Suppressor macrophage treated with lipopolysaccharide for 4 hours (primary cell): ENCODE data around the gene YBEY.
A peak's percentile ranks its signal among the peaks of the same experiment; 100 is the strongest.

Experiments used
- DNase-seq: peaks from one replicate; pipeline ENCODE4 v3.0.0-alpha.2; 2020

Gene YBEY

DNA sequence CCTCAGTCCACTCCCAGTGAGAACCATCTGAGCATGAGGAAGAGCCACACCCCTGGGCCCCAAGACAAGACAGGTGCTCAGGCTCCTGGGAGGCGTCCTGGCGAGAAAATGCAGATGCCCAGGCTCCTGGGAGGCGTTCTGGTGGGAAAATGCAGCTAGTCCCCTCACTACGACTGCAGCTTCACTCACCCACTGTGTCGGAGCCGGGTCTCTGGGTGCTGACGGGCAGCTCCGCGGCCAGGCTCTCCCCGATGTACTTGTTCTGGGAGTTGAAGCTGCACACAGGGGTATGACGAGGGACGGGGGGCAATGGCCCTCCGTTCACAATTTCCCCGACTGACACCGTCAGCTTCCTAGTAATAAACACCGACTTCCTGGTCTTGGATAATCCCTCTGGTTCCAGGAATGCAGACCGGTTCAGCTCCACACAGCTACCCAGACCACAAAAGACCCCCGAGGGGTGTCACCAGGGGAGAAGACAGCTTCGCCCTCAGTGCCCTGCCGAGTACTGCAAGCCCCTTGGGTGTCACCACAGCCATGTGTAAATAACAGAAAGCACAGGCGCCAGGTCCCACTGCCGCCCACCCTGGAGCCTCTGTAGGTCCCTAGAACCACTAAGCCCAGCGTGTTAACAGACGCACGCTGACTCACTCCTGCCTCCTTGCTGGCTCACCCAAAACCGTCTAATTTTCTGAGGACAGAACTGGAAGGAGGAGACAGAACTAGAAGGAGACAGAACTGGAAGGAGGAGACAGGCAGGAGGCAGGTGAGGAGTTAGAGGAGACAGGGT, 20.2 kb upstream of the YBEY start:
- DNase-seq, result no peak

DNA sequence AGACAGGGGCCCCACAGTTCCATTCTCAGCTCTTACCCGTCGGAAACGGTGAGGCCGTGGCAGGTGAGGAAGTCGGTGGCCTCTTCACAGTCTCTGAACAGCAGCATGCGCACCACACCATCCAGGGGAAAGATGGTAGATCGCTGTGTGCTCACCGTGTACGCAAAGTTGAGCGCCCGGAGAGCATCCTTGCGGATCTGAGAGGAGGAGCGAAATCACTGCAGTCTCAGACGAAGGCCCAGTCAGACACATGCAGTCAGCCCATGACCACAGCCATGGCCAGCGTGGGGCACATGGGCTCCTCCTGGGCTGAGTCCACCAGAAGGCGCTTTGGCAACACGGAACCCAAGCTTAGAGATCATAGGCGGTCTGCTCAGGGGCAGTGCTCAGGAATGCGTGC, 19.2 kb upstream of the YBEY start:
- DNase-seq, result no peak

DNA sequence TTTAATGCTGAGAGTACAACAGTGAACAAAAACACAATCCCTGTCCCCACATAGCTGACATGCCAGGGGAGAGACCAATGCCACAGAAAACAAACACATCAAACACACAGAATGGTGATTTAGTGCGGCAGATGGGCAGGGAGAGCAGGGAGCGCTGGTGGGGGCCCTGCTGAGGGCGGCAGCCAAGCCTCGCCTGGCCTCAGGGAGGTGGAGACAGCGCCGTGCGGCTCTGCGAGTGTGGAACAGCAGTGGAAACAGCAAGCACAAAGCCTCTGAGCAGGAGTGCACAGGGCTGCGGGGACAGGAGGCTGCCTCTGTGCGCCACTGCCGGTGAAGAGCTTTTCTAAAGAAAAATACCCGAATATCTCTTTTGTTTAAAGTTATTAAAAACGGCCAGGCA, 17.8 kb upstream of the YBEY start:
- no peak for DNase-seq

DNA sequence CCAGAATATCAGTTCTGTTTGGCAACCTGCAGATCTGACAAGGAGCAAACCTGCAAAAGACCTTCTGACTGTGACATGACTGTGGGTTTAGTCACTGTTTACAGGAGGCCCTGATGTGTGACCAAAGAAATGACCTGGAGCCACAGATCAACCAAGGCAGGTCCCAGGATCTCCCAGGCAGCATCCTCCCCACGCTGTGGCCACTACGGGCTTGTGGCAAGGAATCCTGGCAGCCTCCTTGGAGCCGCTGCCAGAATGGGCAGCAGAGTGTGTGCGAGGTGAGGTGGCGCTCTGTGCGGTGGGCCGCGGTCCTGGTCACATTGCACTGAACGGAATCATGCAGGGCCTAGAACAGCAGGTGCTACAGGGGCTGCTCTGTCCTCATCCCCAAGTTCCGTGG, 16.7 kb upstream of the YBEY start:
- no peak for DNase-seq

DNA sequence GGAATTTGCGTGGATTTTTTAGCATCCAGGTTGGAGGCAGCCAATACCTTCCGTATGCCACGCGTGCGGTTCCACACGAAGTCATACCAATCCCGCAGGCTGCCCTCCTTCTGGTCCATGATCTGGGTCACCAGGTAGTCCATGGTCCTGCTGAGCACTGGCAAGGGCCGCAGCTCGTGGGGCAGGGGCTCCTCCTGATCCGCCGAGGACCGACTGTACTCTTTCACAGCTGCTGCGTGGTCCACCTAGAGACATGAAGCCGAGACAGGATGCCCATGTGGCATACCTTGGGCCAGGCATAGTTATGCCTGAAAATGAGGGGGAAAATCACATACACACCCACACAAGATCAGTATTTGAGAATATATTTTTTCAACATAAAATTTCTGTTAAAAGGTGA, 12.8 kb upstream of the YBEY start:
- DNase-seq, result no peak

DNA sequence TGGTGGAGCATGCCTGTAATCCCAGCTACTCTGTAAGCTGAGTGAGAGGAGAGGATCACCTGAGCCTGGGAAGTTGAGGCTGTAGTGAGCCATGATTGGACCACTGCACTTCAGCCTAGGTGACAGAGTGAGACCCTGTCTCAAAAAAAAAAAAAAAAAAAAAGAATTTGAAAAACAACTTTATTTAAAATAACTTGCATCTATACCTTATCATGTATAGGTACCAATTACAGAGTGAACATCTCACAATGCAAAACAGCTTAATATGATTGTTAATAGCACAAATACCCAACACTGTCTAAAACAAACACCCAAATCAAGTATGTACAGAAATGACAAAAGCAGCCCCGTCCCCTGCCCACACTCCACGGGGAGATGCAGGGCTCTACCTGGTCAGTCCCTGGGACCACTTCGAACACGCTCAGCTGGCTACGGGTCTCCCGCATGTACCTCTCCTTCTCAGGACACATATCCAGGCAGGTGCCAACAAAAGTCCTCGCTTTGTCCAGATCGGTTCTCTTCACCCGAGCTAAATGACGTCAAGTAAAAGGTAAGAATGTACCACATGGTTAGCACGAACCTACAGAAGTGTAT, 11.2 kb upstream of the YBEY start:
- no peak for DNase-seq

DNA sequence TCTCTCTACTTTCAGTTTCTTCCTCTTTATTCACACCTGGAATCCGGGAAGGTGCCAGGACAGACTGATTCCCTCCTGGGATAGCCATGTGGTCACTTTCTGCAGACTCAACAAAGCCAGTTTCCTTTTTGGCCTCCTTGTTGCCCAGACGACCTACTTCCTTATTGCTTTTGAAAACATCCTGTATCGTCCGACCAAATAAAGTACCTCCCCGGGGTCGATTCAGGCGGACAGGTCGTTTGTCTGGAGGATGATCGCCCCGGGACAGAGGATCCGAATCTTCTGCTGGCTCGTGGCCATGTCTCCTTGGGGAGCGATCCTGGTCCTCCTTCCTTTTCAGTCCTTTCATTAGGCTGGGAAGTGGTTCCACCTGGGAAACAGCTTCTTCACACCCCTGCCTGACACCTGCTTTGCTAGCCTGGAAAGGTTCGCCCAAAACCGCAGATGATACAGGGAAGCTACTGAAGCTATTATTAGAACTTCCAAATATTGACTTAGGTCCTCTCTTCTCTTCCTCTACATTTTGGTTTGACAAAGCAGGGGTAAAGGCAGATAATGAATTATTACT, 2.0 kb upstream of the YBEY start:
- DNase-seq, result peak; percentile 31

DNA sequence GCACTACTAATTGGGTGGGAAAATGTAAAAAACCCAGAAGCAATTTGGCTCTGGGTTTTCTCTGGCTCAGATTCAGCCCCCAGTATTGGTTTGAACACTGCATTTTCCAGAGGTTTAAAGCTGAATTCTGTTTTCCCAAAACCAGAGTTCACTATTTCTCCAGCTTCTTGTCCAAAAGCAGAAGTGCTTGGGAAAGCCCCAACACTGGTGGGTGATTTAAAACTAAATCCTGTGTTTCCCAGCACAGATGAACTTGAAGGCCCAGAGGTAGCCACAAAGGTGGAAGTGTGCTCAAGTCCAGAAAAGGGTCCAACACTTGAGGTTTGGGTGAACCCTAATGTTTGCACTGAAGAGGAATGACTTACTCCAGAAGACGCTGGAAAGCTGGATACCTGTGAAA, 1.4 kb upstream of the YBEY start:
- peak; percentile 55 for DNase-seq

DNA sequence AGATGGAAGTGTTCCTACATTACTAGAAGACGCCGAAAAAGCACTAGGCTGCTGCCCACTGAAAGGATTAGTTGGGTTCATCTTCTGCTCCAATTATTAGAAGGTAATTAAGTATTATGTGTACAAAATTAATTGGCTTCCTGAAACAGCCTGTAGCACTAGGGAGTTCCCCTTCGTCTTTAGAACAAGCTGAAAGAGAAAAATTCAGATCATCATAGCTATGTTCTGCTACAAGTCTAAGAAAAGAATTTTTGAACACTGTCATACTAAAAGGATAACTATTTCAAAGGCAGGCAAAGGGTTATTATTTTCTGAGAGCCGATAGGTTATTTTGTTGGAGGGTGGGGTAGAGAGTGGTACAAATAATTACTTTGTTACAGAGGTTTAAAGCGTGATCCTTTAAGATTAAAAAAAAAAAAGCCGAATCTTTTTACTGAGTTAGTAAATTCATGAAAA, 908 bp upstream of the YBEY start, which contains the start of gene MCM3AP:
MCM3AP (minus strand) TSS at position 406 of the 456 bp plus-strand sequence; CDS start at position 81, 325 bp downstream.
- DNase-seq, result no peak

DNA sequence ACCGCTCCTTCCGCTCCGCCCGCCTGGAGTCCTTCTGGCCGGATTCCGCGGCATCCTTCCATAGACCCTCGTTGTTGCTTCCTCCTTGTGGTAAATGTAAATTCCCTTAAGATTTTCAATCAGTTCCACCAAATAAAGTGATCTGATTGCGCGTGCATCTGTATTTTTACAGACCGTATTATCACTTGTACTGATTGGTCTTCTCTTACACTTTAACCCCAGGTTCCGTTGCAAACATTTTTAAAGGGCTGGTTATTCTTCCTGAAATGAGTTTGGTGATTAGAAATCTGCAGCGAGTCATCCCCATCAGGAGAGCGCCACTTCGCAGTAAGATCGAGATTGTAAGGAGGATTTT, 483 bp downstream of the YBEY start:
- DNase-seq, result peak; percentile 77

DNA sequence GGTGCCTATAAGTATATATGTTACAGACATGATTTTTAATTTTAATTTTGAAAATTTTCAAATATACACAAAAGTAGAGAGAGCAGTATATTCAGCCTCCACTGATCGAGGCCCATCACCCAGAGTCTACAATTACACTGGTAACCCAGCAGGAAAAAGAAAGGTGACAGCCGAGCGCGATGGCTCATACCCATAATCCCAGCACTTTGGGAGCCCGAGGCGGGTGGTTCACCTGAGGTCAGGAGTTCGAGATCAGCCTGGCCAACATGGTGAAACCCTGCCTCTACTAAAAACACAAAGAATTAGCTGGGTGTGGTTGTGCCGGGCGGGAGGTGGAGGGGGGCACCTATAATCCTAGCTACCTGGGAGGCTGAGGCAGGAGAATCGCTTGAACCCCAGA, 1.4 kb downstream of the YBEY start:
- DNase-seq, result no peak

DNA sequence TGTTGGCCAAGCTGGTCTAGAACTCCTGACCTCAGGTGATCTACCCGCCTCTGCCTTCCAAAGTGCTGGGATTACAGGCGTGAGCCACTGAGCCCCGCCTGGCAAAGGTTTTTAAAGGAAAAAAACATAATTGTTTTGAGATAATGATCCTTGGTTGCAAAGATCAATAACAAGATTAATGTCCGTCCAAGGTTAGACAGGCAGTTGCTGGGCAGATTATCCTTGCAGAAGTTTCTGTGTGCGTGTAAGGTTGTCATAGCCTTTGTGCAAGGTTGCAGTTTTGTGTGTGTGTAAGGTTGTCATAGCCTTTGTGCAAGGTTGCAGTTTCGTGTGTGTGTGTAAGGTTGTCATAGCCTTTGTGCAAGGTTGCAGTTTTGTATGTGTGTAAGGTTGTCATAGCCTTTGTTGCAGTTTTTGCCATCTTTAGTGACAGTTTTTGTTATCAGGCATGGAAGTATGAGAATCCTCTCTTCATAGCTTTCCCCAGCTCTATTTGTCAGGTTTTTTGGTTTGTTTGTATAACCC, 3.6 kb downstream of the YBEY start:
- DNase-seq, result no peak

DNA sequence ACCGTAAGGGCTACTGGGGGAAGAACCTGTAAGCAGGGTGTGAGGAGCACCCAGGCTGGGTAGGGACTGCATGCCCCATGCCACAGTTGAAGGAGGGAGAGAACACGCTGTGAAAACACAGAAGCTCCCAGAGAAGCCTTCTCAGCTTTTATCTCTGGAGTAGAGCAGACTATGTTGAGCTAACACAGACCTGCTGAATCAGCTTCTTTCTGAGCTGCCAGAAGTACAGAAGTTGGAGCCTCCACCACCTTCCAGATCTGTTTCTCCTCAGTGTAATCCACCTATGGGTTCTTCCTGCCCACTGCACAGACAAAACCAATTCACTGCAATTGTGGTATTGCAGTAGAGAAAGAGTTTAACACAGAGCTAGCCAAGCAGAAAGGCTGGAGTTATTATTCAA, 5.4 kb downstream of the YBEY start:
- no peak for DNase-seq

DNA sequence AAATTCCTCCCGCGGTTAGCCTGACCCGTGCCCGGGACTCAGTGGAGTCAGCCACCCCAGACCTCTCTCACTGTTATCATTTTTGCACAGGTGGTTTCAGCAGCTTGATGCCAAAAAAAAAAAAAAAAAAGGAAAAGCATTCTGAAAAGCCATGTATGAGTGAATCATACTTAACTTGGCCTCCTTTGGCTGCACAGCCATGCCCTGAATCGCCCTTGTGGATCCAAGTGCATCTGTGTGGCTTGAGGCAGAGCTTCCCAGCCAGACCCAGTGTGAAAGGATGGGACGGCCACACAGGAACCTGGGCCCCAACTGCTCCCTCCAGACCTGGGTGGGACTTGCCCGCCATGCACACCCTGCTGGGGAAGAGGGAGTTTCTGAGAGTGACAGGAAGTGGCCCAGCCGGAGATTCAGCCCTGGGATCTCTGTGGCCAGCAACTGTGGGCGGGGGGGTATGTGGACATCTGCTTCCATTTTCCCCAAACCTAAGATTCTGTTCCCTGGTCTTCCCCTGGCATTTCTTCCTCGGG, 8.6 kb downstream of the YBEY start:
- peak; percentile 63 for DNase-seq

DNA sequence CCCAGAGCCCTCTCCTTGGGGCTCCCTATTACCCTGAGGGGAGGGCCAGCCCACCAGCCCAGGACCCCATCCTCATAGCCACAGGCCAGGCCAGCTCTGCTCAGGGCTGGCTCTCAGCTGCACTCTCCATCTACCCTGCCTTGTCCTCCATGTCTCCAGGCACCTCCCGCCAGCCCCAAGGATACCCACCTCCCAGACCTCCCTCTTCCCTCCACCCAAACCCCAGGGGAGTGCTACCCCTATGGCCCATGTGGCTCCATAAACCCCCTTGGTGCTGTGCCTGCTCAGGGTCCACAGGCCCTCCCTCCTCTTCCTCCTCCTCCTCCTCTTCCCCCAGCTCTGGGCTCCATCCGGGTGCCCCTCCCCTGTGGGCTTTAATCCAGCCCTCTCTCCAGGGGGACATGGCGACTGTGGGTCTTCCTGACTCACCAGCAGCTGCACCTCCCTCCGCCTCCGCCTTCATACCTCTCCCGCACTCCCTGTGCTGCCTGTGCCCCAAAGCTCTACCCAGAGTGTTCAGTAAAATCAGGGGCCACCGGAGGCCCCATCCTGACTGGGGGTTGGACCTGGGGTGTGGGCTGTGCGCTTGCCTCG, 9.1 kb downstream of the YBEY start:
- DNase-seq, result no peak

DNA sequence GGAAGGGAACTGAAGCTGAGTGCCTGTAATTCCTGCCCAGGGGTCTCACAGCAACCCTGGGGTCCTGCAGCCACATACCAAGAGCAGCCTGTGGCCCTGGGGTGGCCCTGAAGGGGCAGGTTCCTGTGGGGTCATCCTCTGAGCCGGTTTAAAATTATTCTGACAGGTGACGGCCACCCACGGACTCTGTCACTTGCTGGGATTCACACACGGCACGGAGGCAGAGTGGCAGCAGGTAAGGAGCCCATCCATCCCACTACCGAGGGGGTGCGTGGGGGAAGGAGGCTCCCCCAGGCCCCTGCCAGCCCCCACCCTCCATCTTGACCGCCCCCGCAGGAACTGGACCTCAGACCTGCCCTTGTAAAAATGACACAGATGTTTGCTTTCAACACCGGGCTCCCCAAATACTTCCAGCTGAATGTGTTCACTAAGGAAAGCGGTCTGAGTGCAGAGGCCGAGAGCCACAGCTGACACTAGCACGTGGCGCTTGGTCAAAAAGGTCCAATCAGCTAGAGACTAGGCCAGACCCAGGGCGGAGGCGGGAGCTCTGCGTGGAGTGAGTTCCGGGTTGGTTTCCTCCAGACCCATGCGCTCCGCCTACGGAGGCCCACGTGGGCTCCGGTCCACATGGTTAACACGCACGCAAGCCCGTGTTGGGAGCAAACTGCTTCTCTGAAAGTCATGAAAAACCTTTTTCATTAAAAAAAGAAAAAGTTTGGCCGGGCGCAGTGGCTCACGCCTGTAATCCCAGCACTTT, 10.0 kb downstream of the YBEY start:
- DNase-seq, result peak; percentile 79

DNA sequence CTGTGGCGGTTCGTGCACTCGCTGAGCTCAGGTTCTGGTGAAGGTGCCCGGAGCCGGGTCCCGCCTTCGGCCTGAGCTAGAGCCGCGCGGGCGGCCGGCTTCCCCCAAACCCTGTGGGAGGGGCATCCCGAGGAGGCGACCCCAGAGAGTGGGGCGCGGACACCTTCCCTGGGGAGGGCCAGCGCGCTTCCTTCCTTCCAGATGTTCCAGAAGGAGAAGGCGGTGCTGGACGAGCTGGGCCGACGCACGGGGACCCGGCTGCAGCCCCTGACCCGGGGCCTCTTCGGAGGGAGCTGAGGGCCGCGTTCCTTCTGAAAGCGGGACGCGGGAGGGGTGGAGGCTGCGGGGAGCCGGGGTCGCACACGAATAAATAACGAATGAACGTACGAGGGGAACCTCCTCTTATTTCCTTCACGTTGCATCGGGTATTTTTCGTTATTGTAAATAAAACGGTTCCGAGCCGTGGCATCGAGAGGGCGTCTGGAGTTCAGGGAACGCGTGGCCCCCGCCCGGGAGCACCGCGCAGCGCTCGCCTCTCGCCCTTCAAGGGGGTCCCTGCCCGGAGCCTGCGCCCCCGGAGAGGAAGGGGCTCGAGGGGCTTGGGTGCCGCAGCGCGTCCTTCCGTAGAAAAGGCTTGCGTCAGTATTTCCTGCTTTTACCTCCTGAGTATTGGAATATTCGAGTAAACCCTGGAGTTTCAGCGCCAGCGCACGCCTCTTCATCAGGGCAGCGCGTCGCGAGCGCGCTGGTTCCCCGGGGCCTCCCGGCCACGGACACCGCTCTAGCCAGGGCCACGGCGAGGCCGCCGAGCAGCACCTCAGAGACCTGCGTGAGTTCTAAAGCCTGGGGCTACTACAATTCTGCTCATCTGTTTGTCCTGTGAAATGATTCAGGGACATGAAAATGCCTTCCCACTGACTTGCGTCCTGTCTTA, 11.5 kb downstream of the YBEY start:
- DNase-seq, result no peak

DNA sequence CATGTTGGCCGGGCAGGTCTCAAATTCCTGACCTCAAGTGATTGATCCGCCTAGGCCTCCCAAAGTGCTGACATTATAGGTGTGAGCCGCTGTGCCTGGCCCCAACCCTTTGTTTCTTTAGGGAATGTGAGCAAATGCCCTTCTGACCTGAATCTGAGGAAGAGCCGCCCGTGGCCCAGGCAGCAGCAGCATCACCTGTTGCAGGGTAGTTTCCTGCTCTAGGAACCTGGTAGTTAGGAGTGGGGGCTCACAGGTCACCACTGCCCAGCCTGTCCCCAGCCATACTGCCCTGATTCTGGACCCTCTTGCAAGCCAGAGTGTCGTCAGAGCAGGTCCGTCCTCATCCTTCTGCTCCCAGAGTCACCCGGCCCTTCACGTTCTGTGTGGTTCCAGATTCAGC, 13.0 kb downstream of the YBEY start:
- no peak for DNase-seq

DNA sequence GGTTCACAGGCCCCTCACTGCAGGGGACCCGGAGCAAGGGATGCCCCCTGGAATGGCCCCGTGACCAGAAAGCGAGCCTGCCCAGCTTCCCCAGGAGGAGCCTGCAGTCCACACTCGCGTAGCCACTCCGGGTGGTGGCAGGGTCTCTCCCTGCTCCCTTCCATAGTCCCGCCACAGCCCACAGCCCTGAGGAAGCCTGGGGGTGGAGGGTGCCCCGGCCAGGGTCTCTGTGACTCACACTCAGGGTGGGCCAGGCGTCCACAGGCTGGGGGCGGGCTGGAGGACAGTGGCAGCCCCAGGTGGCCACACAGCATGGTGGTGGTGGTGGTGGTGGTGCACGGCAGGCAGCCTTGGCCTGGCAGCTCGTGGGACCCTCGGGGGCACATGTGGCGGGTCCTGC, 15.6 kb downstream of the YBEY start:
- DNase-seq, result no peak

DNA sequence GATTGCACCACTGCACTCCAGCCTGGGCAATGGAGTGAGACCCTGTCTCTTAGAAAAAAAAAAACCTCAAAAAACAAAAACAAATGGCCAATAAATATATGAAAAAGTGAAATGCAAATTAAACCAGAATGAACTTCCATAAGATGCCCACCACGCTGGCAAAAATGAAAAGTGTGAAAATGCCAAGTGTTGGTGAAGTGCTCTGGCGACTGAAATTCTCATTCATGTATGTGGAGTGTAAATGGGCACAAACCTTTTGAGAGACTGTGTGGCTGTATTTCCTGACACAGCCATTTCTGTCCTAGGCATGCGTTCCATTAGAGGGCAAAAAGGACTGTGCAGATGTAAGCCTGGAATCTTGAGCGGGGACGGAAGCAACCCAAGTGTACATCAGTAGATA, 18.3 kb downstream of the YBEY start:
- DNase-seq, result no peak

DNA sequence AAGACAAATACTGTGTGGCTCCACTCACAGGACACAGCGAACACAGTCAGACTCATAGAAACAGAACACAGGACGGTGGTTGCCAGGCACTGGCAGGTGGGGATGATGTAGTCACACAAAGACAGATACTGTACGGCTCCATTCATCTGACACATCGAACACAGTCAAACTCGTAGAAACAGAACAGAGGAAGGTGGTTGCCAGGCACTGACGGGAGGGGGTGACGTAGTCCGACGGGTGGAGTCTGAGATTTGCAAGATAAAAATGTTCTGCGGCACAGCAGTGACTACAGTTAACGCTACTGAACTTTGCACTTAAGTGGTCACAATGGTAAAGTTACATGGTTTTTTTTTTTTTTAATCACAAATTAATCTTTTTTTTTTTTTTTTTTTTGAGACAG, 18.8 kb downstream of the YBEY start:
- DNase-seq, result no peak

DNA sequence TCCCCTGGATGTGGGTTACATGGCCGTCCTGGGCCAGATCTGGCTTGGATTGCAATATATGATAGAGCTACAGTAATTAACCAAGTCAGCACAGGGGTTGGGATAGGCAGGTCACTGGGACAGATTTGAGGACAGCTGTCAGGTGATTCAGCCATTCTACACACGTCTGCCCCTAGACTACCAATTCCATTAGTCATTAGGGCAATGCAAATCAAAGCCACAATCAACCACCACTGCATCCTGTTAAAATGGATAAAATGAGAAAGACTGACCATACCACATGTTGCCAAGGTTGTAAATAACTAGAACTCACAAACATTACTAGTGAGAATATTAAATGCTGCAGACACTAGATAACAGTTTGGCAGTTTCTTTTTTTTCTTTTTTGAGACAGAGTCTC, 21.5 kb downstream of the YBEY start:
- DNase-seq, result no peak
